Fibroblast of the aortic adventitia (primary cell): ENCODE results near the gene NPC1L1. TPM values are rescaled to one million over a fixed set of nuclear protein-coding genes. Genes with fewer than 3 reads are reported as not detected.

ENCODE experiments used
- DNase-seq: peaks from one replicate; pipeline ENCODE4 v3.0.0-alpha.2; 2010; ENCODE audit warnings: low read depth
- H3K4me3 ChIP-seq: 2 replicates; pipeline ENCODE4 v1.5.1; 2011; ENCODE audit warnings: low read depth, mild to moderate bottlenecking, control low read depth, low read length, moderate library complexity
- total RNA-seq: library from RNA; depleted of rRNA; stranded (reverse); fragments of >200 nt; gene quantifications from 2 replicates; pipeline ENCODE4 v1.2.3, GENCODE V29; 2012; ENCODE audit warnings: low replicate concordance
- TF ChIP-seq, protein P1 (sequence below): IDR thresholded peaks from 2 replicates; pipeline ENCODE4 v1.5.1; 2011; ENCODE audit warnings: mild to moderate bottlenecking, low read length, control low read depth, inconsistent platforms; ENCODE audit not compliant: insufficient read depth

NPC1L1 gene
- total RNA-seq, 1 donor = under 0.01 TPM

DNA sequence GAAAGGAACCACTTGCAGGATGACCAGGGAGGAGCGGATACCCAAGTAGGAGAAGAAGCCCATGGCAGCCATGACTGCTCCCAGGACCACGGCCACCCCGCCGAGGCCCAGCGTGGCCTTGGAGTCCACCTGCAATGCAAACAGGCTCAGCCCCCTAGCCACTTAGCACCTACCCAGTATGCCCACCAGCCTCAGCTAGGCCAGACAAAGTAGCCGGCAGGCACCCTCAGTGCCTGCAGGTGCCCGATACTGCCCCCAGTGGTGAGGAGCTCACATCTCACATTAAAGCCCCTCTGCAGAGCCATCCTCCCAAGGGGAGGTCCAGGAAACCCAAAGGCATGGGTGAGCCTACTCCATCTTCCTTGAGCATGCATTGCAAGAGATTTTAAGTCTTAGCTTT lies 6.6 kb downstream of the NPC1L1 start:
- DNase-seq = no peak
- TF ChIP-seq, protein P1, sequence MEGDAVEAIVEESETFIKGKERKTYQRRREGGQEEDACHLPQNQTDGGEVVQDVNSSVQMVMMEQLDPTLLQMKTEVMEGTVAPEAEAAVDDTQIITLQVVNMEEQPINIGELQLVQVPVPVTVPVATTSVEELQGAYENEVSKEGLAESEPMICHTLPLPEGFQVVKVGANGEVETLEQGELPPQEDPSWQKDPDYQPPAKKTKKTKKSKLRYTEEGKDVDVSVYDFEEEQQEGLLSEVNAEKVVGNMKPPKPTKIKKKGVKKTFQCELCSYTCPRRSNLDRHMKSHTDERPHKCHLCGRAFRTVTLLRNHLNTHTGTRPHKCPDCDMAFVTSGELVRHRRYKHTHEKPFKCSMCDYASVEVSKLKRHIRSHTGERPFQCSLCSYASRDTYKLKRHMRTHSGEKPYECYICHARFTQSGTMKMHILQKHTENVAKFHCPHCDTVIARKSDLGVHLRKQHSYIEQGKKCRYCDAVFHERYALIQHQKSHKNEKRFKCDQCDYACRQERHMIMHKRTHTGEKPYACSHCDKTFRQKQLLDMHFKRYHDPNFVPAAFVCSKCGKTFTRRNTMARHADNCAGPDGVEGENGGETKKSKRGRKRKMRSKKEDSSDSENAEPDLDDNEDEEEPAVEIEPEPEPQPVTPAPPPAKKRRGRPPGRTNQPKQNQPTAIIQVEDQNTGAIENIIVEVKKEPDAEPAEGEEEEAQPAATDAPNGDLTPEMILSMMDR = peak; percentile 47
- H3K4me3 ChIP-seq = no peak overlapping the region

DNA sequence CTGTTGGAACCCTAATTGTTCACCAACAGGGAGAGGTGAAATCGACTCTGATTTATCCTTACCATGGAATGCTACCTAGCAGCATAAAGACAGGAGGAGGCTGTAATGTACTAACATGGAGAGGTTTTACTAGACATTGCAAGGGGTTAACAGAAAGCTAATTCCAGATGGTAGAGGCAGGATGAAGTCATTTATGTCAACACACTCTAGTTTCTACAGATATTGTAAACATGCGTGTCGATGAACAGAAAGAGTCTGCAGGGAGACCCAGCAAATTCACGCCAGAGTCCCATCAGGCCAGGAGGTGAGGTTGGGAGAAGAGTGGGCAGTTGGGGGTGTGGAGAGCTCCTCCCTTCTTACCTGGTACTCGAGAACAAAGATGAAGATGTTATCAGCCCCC lies 7.0 kb downstream of the NPC1L1 start:
- no peak overlapping the region for H3K4me3 ChIP-seq
- no peak for DNase-seq
- TF ChIP-seq, protein P1 = no peak

DNA sequence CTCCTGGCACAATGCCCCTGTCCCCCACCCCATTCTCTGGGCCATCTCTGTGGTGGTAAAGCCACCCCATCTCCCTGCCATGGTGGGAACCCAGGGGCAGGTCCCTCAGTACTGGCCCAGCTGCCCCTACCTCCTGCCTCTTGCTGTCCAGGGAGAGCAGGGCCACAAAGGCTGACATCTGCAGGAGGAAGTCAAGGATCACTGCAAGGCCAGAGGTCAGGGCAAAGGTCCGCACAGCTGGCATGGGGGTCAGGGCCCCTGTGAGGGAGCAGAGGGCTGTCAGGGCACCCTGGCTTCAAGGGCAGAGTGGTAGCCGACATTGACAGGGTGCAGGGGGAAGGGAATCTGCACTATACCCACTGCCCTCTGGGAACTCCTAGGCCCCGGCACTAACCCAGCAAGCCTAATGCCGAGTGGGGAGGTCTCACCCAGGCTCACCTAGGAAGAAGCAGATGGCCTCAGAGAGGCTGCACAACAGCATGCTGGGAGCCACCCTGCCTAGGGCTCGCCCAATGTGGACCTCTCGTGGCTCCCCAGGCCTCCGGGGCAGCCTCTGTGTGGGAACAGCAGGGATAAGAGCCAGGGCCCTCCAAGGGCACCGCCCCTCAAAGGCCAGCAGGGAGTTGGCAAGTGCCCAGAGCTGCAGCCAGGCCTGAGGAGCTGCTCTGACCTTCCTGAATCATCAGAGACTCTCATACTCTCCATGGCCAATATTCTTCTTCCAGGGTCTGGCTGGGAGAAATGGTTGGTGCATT lies 7.7 kb downstream of the NPC1L1 start:
- peak; percentile 36 for DNase-seq
- TF ChIP-seq, protein P1 = no peak
- no peak overlapping the region for H3K4me3 ChIP-seq

DNA sequence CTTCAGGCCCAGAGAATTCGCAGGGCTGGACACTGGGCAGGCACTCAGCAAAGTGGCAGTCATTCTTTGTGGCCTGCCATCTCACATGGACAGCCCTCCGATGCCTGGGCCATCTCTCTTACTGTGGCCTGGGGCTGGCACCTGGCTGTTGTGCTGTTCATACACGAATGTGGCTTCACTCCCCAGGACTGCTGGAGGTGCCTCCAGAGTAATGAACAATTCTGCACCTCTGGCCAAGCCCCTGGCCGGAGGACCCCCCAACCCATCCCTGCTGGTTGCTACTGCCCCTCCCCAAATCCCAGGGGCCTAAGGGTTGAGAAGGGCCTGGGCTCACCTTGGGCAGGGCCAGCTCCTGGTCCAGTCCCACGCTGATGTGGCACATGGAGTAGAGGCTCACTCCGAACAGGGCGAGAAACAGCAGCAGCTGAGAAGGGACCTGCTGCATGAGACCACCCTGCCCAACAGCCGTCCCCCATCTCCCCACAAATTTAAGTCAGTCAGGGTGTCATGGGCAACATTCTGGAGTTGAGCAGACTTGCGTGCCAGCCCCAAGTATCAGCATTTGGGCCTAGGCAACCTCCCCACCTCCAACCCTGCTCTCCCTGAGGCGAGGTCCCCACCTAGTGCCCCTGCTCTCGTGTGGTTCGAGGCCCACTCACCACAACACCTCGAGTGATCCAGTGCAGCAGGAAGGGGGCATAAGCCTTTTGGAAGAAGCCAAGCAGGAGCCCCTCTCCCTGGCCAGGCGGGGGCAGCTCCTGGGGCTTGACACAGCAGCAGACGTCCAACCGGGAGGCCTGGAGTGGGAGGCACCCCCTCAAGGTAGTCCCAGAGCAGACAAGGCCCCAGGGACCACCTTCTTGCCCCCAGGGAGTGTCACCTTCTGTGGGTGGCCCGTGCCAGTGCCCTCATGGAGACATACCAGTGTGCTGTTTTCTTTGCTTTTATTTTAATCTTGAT lies 9.4 kb downstream of the NPC1L1 start:
- no peak overlapping the region for H3K4me3 ChIP-seq
- no peak for DNase-seq
- TF ChIP-seq, protein P1 = no peak

DNA sequence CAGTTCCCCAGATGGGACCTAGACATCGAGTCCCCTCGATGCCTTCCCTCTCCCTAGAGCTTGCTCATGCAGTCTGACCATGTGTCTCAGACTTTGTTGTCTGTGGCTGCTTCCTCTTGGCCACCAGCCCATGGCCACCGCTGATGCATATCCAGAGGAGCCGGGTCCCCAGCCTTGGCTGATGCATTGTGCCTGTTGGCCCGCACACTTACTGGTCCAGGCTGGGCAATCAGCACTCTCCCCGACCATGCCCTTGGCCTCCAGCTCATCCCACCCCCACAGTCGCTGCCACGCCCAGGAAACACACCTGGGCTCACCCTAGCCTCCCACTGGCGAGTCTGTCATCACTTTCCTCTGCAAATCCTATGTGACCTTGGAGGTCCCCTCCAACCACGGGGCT lies 10.1 kb downstream of the NPC1L1 start:
- TF ChIP-seq, protein P1 = no peak
- H3K4me3 ChIP-seq = no peak overlapping the region
- DNase-seq = no peak

DNA sequence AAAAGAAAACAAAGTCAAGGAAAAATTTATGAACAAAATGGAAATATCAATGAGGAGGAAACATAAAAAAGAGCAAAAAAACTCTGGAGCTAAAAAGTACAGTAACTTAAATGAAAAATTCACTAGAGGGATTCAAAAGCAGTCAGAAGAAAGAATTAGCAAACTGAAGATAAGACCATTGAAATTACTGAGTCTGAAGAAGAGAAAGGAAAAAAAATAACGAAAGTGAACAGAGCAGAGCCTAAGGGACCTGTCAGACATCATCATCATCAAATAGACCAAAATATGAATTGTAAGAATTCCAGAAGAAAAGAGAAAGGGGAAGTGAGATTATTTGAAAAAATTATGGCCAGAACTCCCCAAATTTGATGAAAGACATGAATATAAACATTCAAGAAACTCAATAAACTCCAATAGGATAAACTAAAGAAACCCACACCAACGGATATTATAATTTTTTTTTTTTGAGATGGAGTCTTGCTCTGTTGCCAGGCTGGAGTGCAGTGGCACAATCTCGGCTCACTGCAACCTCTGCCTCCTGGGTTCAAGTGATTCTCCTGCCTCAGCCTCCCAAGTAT lies 16.2 kb downstream of the NPC1L1 start:
- no peak for DNase-seq
- TF ChIP-seq, protein P1 = no peak

More for the DNA sequence above, 16.2 kb downstream of the NPC1L1 start:
- no peak overlapping the region for H3K4me3 ChIP-seq
